Measurements from ENCODE around the gene ROCK2.

DNA sequence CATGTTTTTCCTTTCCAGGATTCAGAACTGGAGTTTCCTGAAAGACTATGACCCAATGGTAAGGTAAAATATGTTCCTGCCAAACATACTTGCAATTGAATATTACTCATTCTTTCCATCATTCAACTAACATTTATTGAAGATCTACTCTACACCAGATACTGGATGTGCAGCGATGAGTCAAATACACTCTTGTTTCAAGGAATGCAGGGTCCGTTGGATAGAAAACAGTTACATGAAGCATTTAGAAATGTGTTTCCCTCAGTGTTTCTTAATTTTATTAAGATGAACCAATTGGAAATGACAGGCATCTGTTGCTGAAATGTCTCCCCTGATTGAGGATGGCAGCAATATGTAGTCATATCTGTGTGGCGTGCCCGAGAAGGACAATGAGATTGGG is 203.9 kb downstream of the ROCK2 start:
- TF ChIP-seq, protein P1, sequence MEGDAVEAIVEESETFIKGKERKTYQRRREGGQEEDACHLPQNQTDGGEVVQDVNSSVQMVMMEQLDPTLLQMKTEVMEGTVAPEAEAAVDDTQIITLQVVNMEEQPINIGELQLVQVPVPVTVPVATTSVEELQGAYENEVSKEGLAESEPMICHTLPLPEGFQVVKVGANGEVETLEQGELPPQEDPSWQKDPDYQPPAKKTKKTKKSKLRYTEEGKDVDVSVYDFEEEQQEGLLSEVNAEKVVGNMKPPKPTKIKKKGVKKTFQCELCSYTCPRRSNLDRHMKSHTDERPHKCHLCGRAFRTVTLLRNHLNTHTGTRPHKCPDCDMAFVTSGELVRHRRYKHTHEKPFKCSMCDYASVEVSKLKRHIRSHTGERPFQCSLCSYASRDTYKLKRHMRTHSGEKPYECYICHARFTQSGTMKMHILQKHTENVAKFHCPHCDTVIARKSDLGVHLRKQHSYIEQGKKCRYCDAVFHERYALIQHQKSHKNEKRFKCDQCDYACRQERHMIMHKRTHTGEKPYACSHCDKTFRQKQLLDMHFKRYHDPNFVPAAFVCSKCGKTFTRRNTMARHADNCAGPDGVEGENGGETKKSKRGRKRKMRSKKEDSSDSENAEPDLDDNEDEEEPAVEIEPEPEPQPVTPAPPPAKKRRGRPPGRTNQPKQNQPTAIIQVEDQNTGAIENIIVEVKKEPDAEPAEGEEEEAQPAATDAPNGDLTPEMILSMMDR (conservative IDR thresholded peaks at IDR 0.05; ENCODE audit: low read length), result no peak
- no peak for TF ChIP-seq EZH2phosphoT487 (IDR thresholded peaks at IDR 0.05; ENCODE audit: borderline replicate concordance)

Data from Loucy (cell line).